Right atrium auricular region (tissue), 2 donors: ENCODE measurements around the gene REPIN1. TPM values are rescaled to one million over a fixed set of nuclear protein-coding genes. Genes with fewer than 3 reads are reported as not detected.

ENCODE experiments used
- DNase-seq: peaks from one replicate; pipeline ENCODE4 v3.0.0-alpha.2; 2019; ENCODE audit warnings: low spot score
- H3K27ac ChIP-seq, 2 donors: fragments of 200-600 bp; sonication (generic); 1 replicate in 1 of 2; 2 replicates in 1 of 2; pipeline ENCODE4 v1.5.1; 2016 to 2019
- H3K27me3 ChIP-seq, 2 donors: fragments of 200-600 bp; sonication (generic); one replicate each; pipeline versions ENCODE4 v1.5.1 to v1.6.0; 2017 to 2019
- H3K36me3 ChIP-seq: fragments of 200-600 bp; sonication (generic); one replicate; pipeline ENCODE4 v1.5.1; 2016
- H3K4me1 ChIP-seq, 2 donors: fragments of 200-600 bp; sonication (generic); one replicate each; pipeline versions ENCODE4 v1.5.1 to v1.6.0; 2017 to 2019
- H3K4me3 ChIP-seq, 2 donors: fragments of 200-600 bp; sonication (generic); 1 replicate in 1 of 2; 2 replicates in 1 of 2; pipeline ENCODE4 v1.5.1; 2017 to 2019; ENCODE audit warnings: mild to moderate bottlenecking in 1 of 2, moderate library complexity in 1 of 2
- H3K9me3 ChIP-seq, 2 donors: fragments of 200-600 bp; sonication (generic); one replicate each; pipeline ENCODE4 v1.5.1; 2019
- CTCF ChIP-seq, 2 donors: fragments of 200-600 bp; sonication (generic); IDR thresholded peaks; one replicate each; pipeline ENCODE4 v1.5.1; 2019; ENCODE audit warnings: antibody characterized with exemption in 2 of 2
- total RNA-seq, 2 donors: library from RNA; depleted of rRNA; stranded (reverse); fragments of >200 nt; gene quantifications; one replicate each; pipeline ENCODE4 v1.1.0, GENCODE V29; 2016

REPIN1 gene
- total RNA-seq, 2 donors from 2014 or later = 100.0 to 110 TPM

- Histone ChIP-seq H3K4me1 (no peaks in the 10 kb centered on the region), H3K27me3 (no peaks in the 10 kb centered on the region), H3K9me3 (no peaks in the 10 kb centered on the region), H3K27ac (no peak overlapping the region), H3K36me3 (no peaks in the 10 kb centered on the region), H3K4me3 (no peak overlapping the region)
- DNase-seq = peak; percentile 23
- TF ChIP-seq CTCF (IDR thresholded peaks at IDR 0.05) = no peak
Observed at GRCh38 chr7:150415161-150416153, 46.8 kb downstream of the REPIN1 start.

- peak; percentile 18 for DNase-seq
- H3K27ac ChIP-seq = no peak overlapping the region
- no peak for TF ChIP-seq CTCF (IDR thresholded peaks at IDR 0.05)
- no peaks in the 10 kb centered on the region for H3K36me3 ChIP-seq
- no peaks in the 10 kb centered on the region for H3K27me3 ChIP-seq
- H3K4me1 ChIP-seq = no peaks in the 10 kb centered on the region
- no peaks in the 10 kb centered on the region for H3K9me3 ChIP-seq
- no peak overlapping the region for H3K4me3 ChIP-seq
Observed at GRCh38 chr7:150417239-150417638, 48.6 kb downstream of the REPIN1 start.

GRCh38 chr7:150417863-150418262 lies 49.2 kb downstream of the REPIN1 start:
- no peak overlapping the region for H3K27ac ChIP-seq
- H3K9me3 ChIP-seq = no peaks in the 10 kb centered on the region
- H3K36me3 ChIP-seq = no peaks in the 10 kb centered on the region
- DNase-seq = peak; percentile 43
- H3K27me3 ChIP-seq = no peaks in the 10 kb centered on the region
- no peak for TF ChIP-seq CTCF (IDR thresholded peaks at IDR 0.05)
- H3K4me3 ChIP-seq = no peak overlapping the region
- no peaks in the 10 kb centered on the region for H3K4me1 ChIP-seq

- no peak for DNase-seq
- Histone ChIP-seq H3K27me3 (no peaks in the 10 kb centered on the region), H3K4me3 (no peak overlapping the region), H3K9me3 (no peaks in the 10 kb centered on the region), H3K36me3 (no peaks in the 10 kb centered on the region), H3K27ac (no peak overlapping the region), H3K4me1 (no peaks in the 10 kb centered on the region)
- TF ChIP-seq CTCF (IDR thresholded peaks at IDR 0.05) = no peak
Observed at GRCh38 chr7:150420242-150420641, 51.6 kb downstream of the REPIN1 start.

- H3K27ac ChIP-seq = no peak overlapping the region
- peak; percentile 77 to 92 for TF ChIP-seq CTCF (IDR thresholded peaks at IDR 0.05)
- no peaks in the 10 kb centered on the region for H3K36me3 ChIP-seq
- H3K9me3 ChIP-seq = no peaks in the 10 kb centered on the region
- H3K27me3 ChIP-seq = no peaks in the 10 kb centered on the region
- no peak overlapping the region for H3K4me3 ChIP-seq
- H3K4me1 ChIP-seq = no peaks in the 10 kb centered on the region
- DNase-seq = peak; percentile 86
Observed at GRCh38 chr7:150420987-150421674, 52.5 kb downstream of the REPIN1 start.
